ENCODE data around the gene TMIGD1. TPM values are rescaled to one million over a fixed set of nuclear protein-coding genes. Genes with fewer than 3 reads are reported as not detected.

Gene TMIGD1
- total RNA-seq, 1 donor from 2014 or later = not detected

DNA sequence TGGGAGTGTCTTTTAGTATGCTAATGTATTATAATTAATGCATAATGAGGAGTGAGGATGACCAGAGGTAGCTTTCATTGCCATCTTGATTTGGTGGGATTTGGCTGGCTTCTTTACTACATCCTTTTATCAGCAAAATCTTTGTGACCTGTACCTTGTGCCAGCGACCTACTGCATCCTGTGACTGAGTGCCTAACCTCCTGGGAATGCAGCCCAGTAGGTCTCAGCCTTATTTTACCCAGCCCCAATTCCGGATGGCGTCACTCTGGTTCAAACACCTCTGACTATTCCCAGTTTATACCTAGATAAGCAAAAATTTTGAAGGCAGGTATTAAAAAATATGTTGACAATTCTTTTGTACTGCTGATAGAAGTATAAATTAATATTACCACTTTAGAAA is 31.6 kb downstream of the TMIGD1 start:
- no peak overlapping the region for H3K4me3 ChIP-seq

GRCh38 chr17:30300818-30301217 is 33.0 kb downstream of the TMIGD1 start:
- intact Hi-C loops (cut with micrococcal nuclease) = no loop called here
- no peak for DNase-seq
- Histone ChIP-seq H3K36me3 (no peaks in the 10 kb centered on the region), H3K27ac (replicated peaks) (no peak overlapping the region), H3K27me3 (ENCODE audit: low read depth) (peaks cover 6% of the 10 kb centered on the region), H3K4me3 (no peak overlapping the region), H3K9me3 (replicated peaks) (peaks cover 9% of the 10 kb centered on the region), H3K4me1 (no peaks in the 10 kb centered on the region)
- no peak for TF ChIP-seq CTCF (IDR thresholded peaks at IDR 0.05; ENCODE audit: borderline replicate concordance)

More for the DNA sequence above, 31.6 kb downstream of the TMIGD1 start:
- H3K9me3 ChIP-seq (replicated peaks) = peaks cover 9% of the 10 kb centered on the region
- no peak for DNase-seq
- peaks cover 9% of the 10 kb centered on the region for H3K27me3 ChIP-seq (ENCODE audit: low read depth)
- no peaks in the 10 kb centered on the region for H3K4me1 ChIP-seq
- no peak for TF ChIP-seq CTCF (IDR thresholded peaks at IDR 0.05; ENCODE audit: borderline replicate concordance)
- no peaks in the 10 kb centered on the region for H3K36me3 ChIP-seq
- no peak overlapping the region for H3K27ac ChIP-seq (replicated peaks)
- intact Hi-C loops (cut with micrococcal nuclease) = no loop called here

GRCh38 chr17:30299000-30299399 is 34.9 kb downstream of the TMIGD1 start:
- Histone ChIP-seq H3K27ac (replicated peaks) (no peak overlapping the region), H3K36me3 (no peaks in the 10 kb centered on the region), H3K9me3 (replicated peaks) (peaks cover 9% of the 10 kb centered on the region), H3K4me1 (no peaks in the 10 kb centered on the region), H3K4me3 (no peak overlapping the region), H3K27me3 (ENCODE audit: low read depth) (no peaks in the 10 kb centered on the region)
- intact Hi-C loops (cut with micrococcal nuclease) = no loop called here
- DNase-seq = no peak
- TF ChIP-seq CTCF (IDR thresholded peaks at IDR 0.05; ENCODE audit: borderline replicate concordance) = no peak

DNA sequence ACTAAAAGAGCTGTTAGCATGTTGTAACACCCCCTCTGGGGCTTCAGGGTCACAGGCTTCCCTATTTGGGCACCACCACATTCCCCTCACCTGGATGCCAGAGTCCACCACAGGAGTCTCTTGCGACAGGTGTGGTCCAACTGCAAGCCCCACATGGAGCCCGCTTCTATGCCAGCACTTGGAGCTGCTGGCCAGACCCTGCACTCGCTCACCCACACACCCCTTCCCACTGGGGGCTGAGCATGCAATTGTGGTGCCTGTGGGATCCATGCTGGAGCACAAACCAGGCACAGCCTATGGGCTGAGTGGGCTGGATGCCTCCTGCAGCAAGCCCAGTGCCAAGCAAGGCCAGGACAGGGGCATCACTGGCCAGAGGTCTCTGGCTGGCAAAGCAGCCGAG is 36.1 kb downstream of the TMIGD1 start:
- Histone ChIP-seq H3K27me3 (ENCODE audit: low read depth) (no peaks in the 10 kb centered on the region), H3K4me3 (no peak overlapping the region), H3K27ac (replicated peaks) (no peak overlapping the region), H3K9me3 (replicated peaks) (peaks cover 9% of the 10 kb centered on the region), H3K4me1 (no peaks in the 10 kb centered on the region), H3K36me3 (no peaks in the 10 kb centered on the region)
- intact Hi-C loops (cut with micrococcal nuclease) = no loop called here
- no peak for TF ChIP-seq CTCF (IDR thresholded peaks at IDR 0.05; ENCODE audit: borderline replicate concordance)
- no peak for DNase-seq

DNA sequence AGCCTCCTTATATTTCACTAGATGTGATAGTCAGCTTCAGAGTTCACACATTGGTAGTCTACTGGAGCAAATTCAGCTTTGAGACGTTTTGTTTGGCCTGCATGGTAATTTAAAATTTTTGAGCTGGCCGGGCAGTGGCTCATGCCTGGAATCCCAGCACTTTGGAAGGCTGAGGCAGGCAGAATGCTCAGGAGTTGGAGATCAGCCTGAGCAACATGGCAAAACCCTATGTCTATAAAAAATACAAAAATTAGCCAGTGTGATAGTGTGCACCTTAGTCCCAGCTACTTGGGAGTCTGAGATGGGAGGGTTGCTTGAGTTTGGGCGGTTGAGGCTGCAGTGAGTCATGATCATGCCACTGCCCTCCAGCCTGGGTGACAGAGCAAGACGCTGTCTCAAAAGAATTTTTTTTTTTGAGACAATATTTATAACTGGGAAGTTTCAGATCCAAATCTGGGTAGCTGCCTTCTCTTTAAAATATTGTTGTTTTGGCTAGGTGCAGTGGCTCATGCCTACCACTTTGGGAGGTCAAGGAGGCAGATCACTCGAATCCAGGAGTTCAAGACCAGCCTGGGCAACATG is 37.3 kb downstream of the TMIGD1 start:
- no peak overlapping the region for H3K4me3 ChIP-seq
- no peak for TF ChIP-seq CTCF (IDR thresholded peaks at IDR 0.05; ENCODE audit: borderline replicate concordance)
- no peaks in the 10 kb centered on the region for H3K27me3 ChIP-seq (ENCODE audit: low read depth)
- H3K4me1 ChIP-seq = peaks cover 10% of the 10 kb centered on the region
- intact Hi-C loops (cut with micrococcal nuclease) = no loop called here
- no peak overlapping the region for H3K27ac ChIP-seq (replicated peaks)
- no peak for DNase-seq
- H3K9me3 ChIP-seq (replicated peaks) = peaks cover 9% of the 10 kb centered on the region
- H3K36me3 ChIP-seq = no peaks in the 10 kb centered on the region
